Activated naive CD8-positive, alpha-beta T cell treated with anti-CD3 and anti-CD28 coated beads, Interleukin-2, amount 50 U/mL, for 24 hours (primary cell): Measurements from ENCODE around the gene EPN1.
"Not testable (repeated sequence)": the region's sequence is repeated elsewhere in the genome, so short reads cannot be mapped to it uniquely, and the experiment has no call there.

Experiments used
- ATAC-seq: fragments of 150-1000 bp; cut with Tn5 transposase; one replicate; pipeline ENCODE4 v1.10.0; 2021
- DNase-seq: peaks from one replicate; pipeline ENCODE4 v3.0.0; 2021
- H3K27ac Mint-ChIP-seq: one replicate; pipeline ENCODE4 v1.8.0; 2021; ENCODE audit warnings: mild to moderate bottlenecking, mixed read lengths
- H3K27me3 Mint-ChIP-seq: one replicate; pipeline ENCODE4 v1.8.0; 2021; ENCODE audit warnings: mixed read lengths
- H3K36me3 Mint-ChIP-seq: one replicate; pipeline ENCODE4 v1.8.0; 2021; ENCODE audit warnings: low read depth, mixed read lengths
- H3K4me1 Mint-ChIP-seq: one replicate; pipeline ENCODE4 v1.8.0; 2021; ENCODE audit warnings: mixed read lengths
- H3K4me3 Mint-ChIP-seq: one replicate; pipeline ENCODE4 v1.8.0; 2021; ENCODE audit warnings: mild to moderate bottlenecking, moderate library complexity, mixed read lengths
- H3K9me3 Mint-ChIP-seq: one replicate; pipeline ENCODE4 v1.8.0; 2021; ENCODE audit warnings: mixed read lengths

Gene EPN1

GRCh38 chr19:55720214-55720746 lies 45.3 kb downstream of the EPN1 start:
- ATAC-seq, result no peak
- DNase-seq, result no peak
- Mint-ChIP-seq H3K9me3 (peaks cover 14% of the 10 kb centered on the region), H3K27ac (no peak overlapping the region), H3K4me3 (no peak overlapping the region), H3K36me3 (peaks cover 4% of the 10 kb centered on the region), H3K4me1 (no peaks in the 10 kb centered on the region), H3K27me3 (peaks cover 42% of the 10 kb centered on the region)

GRCh38 chr19:55720801-55721200 lies 45.8 kb downstream of the EPN1 start:
- peaks cover 45% of the 10 kb centered on the region for H3K27me3 Mint-ChIP-seq
- DNase-seq, result no peak
- no peak overlapping the region for H3K27ac Mint-ChIP-seq
- no peak for ATAC-seq
- peaks cover 4% of the 10 kb centered on the region for H3K36me3 Mint-ChIP-seq
- no peaks in the 10 kb centered on the region for H3K4me1 Mint-ChIP-seq
- H3K4me3 Mint-ChIP-seq, result no peak overlapping the region
- peaks cover 14% of the 10 kb centered on the region for H3K9me3 Mint-ChIP-seq

GRCh38 chr19:55723491-55723890 lies 48.5 kb downstream of the EPN1 start:
- ATAC-seq (no peak), DNase-seq (no peak)
- Mint-ChIP-seq H3K4me3 (no peak overlapping the region), H3K4me1 (no peaks in the 10 kb centered on the region), H3K9me3 (peaks cover 14% of the 10 kb centered on the region), H3K27ac (no peak overlapping the region), H3K36me3 (peaks cover 4% of the 10 kb centered on the region), H3K27me3 (peaks cover 37% of the 10 kb centered on the region)

- not testable (repeated sequence) for H3K4me1 Mint-ChIP-seq, H3K36me3 Mint-ChIP-seq, H3K9me3 Mint-ChIP-seq, H3K4me3 Mint-ChIP-seq, DNase-seq, H3K27ac Mint-ChIP-seq, ATAC-seq
- H3K27me3 Mint-ChIP-seq, result peaks cover 11% of the 10 kb centered on the region
Measured at GRCh38 chr19:55730378-55730777, 55.4 kb downstream of the EPN1 start.

- no peaks in the 10 kb centered on the region for H3K4me1 Mint-ChIP-seq
- no peaks in the 10 kb centered on the region for H3K9me3 Mint-ChIP-seq
- H3K27me3 Mint-ChIP-seq, result peaks cover 8% of the 10 kb centered on the region
- H3K4me3 Mint-ChIP-seq, result no peak within 1 kb of the TSS
- H3K27ac Mint-ChIP-seq, result no peak within 1 kb of the TSS
- DNase-seq, result no peak
- H3K36me3 Mint-ChIP-seq, result no peaks in the 10 kb centered on the region
- ATAC-seq, result no peak
Measured at GRCh38 chr19:55738302-55738701, 63.3 kb downstream of the EPN1 start, which contains the start of gene NLRP9. TSS of gene NLRP9 (minus strand) at chr19:55738402. CDS start at chr19:55738374, 28 bp downstream.

- ATAC-seq (no peak), DNase-seq (no peak)
- Mint-ChIP-seq H3K27me3 (peaks cover 6% of the 10 kb centered on the region), H3K9me3 (no peaks in the 10 kb centered on the region), H3K27ac (no peak overlapping the region), H3K4me1 (no peaks in the 10 kb centered on the region), H3K36me3 (no peaks in the 10 kb centered on the region), H3K4me3 (no peak overlapping the region)
Measured at GRCh38 chr19:55750715-55751114, 75.7 kb downstream of the EPN1 start.

- no peak for DNase-seq
- H3K9me3 Mint-ChIP-seq, result peaks cover 4% of the 10 kb centered on the region
- H3K27me3 Mint-ChIP-seq, result peaks cover 8% of the 10 kb centered on the region
- H3K36me3 Mint-ChIP-seq, result no peaks in the 10 kb centered on the region
- no peak overlapping the region for H3K4me3 Mint-ChIP-seq
- no peak overlapping the region for H3K27ac Mint-ChIP-seq
- H3K4me1 Mint-ChIP-seq, result no peaks in the 10 kb centered on the region
- ATAC-seq, result no peak
Measured at GRCh38 chr19:55753401-55753800, 78.4 kb downstream of the EPN1 start.

GRCh38 chr19:55756808-55757207 lies 81.8 kb downstream of the EPN1 start:
- H3K9me3 Mint-ChIP-seq, H3K4me3 Mint-ChIP-seq, DNase-seq, H3K4me1 Mint-ChIP-seq, ATAC-seq, H3K27me3 Mint-ChIP-seq, H3K27ac Mint-ChIP-seq, H3K36me3 Mint-ChIP-seq: not testable (repeated sequence)

GRCh38 chr19:55758797-55759196 lies 83.8 kb downstream of the EPN1 start, which contains the start of gene RFPL4A:
TSS of gene RFPL4A (plus strand) at chr19:55759097. CDS start at chr19:55761801, 2,704 bp downstream.
- H3K4me1 Mint-ChIP-seq, DNase-seq, H3K36me3 Mint-ChIP-seq, H3K27ac Mint-ChIP-seq, H3K9me3 Mint-ChIP-seq, ATAC-seq, H3K27me3 Mint-ChIP-seq, H3K4me3 Mint-ChIP-seq: not testable (repeated sequence)
